Right renal pelvis (tissue), 4 donors: ENCODE measurements around the gene FMNL3. TPM values are rescaled to one million over a fixed set of nuclear protein-coding genes. Genes with fewer than 3 reads are reported as not detected.

Experiments
- DNase-seq, 4 donors: peaks; one replicate each; pipeline ENCODE4 v3.0.0-alpha.2; 2013; ENCODE audit warnings: low read depth in 4 of 4, low spot score in 3 of 4, missing footprints in 1 of 4
- polyA plus RNA-seq, 4 donors: library from polyadenylated mRNA; unstranded; fragments of 120-200 nt; gene quantifications; one replicate each; pipeline ENCODE4 v1.2.1, GENCODE V29; 2013; ENCODE audit not compliant: insufficient read length in 4 of 4

The FMNL3 gene
- polyA plus RNA-seq, 4 donors, result 36.4 to 45.2 (median 40.1) TPM

- DNase-seq, result no peak
These were observed 23.5 kb downstream of the FMNL3 start for GRCh38 chr12:49683599-49684309.

- DNase-seq, result no peak
These were observed 27.1 kb downstream of the FMNL3 start for GRCh38 chr12:49680075-49680474.

GRCh38 chr12:49678711-49679110 lies 28.5 kb downstream of the FMNL3 start:
- no peak for DNase-seq

- DNase-seq, result no peak
These were observed 32.1 kb downstream of the FMNL3 start for GRCh38 chr12:49675137-49675536.

GRCh38 chr12:49674318-49674981 lies 32.8 kb downstream of the FMNL3 start:
- DNase-seq, result no peak

- DNase-seq, result peak; percentile 80 to 86 (median 84)
These were observed 33.5 kb downstream of the FMNL3 start for GRCh38 chr12:49673446-49674317.

- DNase-seq, result no peak
These were observed 34.6 kb downstream of the FMNL3 start for GRCh38 chr12:49672301-49673217.

GRCh38 chr12:49671031-49671765 lies 36.0 kb downstream of the FMNL3 start:
- DNase-seq, result no peak

GRCh38 chr12:49669796-49670195 lies 37.4 kb downstream of the FMNL3 start:
- DNase-seq, result no peak

- DNase-seq, result no peak
These were observed 39.7 kb downstream of the FMNL3 start for GRCh38 chr12:49667325-49668090.

GRCh38 chr12:49666176-49666575 lies 41.0 kb downstream of the FMNL3 start:
- no peak for DNase-seq

- DNase-seq, result no peak
These were observed 41.8 kb downstream of the FMNL3 start for GRCh38 chr12:49665384-49665783.

GRCh38 chr12:49664591-49665239 lies 42.5 kb downstream of the FMNL3 start:
- DNase-seq, result no peak

GRCh38 chr12:49664167-49664566 lies 43.0 kb downstream of the FMNL3 start:
- no peak for DNase-seq

GRCh38 chr12:49662998-49663843 lies 44.0 kb downstream of the FMNL3 start:
- DNase-seq, result peak; percentile 47 to 77 (median 76)

GRCh38 chr12:49661746-49662145 lies 45.5 kb downstream of the FMNL3 start:
- no peak for DNase-seq

GRCh38 chr12:49661191-49661590 lies 46.0 kb downstream of the FMNL3 start:
- DNase-seq, result no peak
